Peyer's patch (tissue), 4 donors: ENCODE results near the gene ACSL1. TPM values are rescaled to one million over a fixed set of nuclear protein-coding genes. Genes with fewer than 3 reads are reported as not detected.

Source experiments
- DNase-seq, 3 donors: peaks; one replicate each; pipeline ENCODE4 v3.0.0-alpha.2; 2017 to 2019
- H3K27ac ChIP-seq, 4 donors: fragments of 200-600 bp; sonication (generic); one replicate each; pipeline ENCODE4 v1.5.1; 2016 to 2019
- H3K27me3 ChIP-seq, 2 donors: fragments of 200-600 bp; sonication (generic); one replicate each; pipeline ENCODE4 v1.5.1; 2019
- H3K36me3 ChIP-seq, 3 donors: fragments of 200-600 bp; sonication (generic); one replicate each; pipeline ENCODE4 v1.5.1; 2016 to 2019
- H3K4me1 ChIP-seq, 4 donors: fragments of 200-600 bp; sonication (generic); one replicate each; pipeline ENCODE4 v1.5.1; 2016 to 2019
- H3K4me3 ChIP-seq, 4 donors: fragments of 200-600 bp; sonication (generic); 1 replicate in 3 of 4; 2 replicates in 1 of 4; pipeline ENCODE4 v1.5.1; 2016 to 2019; ENCODE audit warnings: mild to moderate bottlenecking in 1 of 4
- H3K9me3 ChIP-seq, 4 donors: fragments of 200-600 bp; sonication (generic); one replicate each; pipeline ENCODE4 v1.5.1; 2016 to 2019; ENCODE audit warnings: mild to moderate bottlenecking in 1 of 4
- POLR2A ChIP-seq, 2 donors: fragments of 450-650 bp; IDR thresholded peaks; one replicate each; pipeline ENCODE4 v1.5.1; 2017; ENCODE audit warnings: antibody characterized with exemption in 2 of 2, mild to moderate bottlenecking in 2 of 2, moderate library complexity in 2 of 2
- total RNA-seq, 4 donors: library from RNA; depleted of rRNA; stranded (reverse); fragments of >200 nt; gene quantifications; one replicate each; pipeline ENCODE4 v1.1.0, GENCODE V29; 2016
- TF ChIP-seq, protein P1 (sequence below), 6 experiments: fragments of 450-650 bp in 4 of 6; fragments of 200-600 bp in 2 of 6; sonication (generic) in 1 of 6; IDR thresholded peaks; one replicate each; pipeline ENCODE4 v1.5.1; 2017 to 2019; ENCODE audit warnings: antibody characterized with exemption in 6 of 6, mild to moderate bottlenecking in 3 of 6, moderate library complexity in 1 of 6

Gene ACSL1
- total RNA-seq, 4 donors from 2014 or later, result 14.9 to 23.1 (median 18.1) TPM

DNA sequence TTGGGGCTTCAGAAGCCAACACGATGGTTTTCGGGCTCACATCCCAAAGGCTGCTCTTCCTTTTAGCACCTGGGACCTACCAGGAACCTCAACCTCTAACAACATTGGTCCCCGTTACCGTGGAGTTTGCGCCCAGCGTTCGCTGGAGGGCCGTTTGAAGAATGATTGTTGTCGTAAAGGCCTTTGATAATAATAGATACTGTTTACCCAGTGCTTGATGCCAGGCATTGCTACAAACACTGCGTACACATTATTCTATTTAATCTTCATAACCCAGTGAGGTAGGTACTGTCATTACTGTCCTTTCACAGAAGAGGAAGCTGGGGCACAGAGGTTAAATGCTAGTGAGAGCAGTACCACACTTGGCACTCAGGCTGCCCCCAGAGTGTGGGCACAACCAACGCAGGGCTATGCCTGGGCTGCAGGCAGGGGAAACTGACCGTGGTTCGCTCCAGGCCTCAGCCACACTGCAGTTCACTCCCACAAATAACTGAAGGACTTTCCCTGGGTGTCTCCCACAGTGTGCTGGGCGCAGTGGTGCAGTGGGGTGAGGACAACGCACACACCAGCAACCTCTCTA lies 1.0 kb upstream of the ACSL1 start:
- TF ChIP-seq POLR2A (IDR thresholded peaks at IDR 0.05), result no peak
- TF ChIP-seq, protein P1, sequence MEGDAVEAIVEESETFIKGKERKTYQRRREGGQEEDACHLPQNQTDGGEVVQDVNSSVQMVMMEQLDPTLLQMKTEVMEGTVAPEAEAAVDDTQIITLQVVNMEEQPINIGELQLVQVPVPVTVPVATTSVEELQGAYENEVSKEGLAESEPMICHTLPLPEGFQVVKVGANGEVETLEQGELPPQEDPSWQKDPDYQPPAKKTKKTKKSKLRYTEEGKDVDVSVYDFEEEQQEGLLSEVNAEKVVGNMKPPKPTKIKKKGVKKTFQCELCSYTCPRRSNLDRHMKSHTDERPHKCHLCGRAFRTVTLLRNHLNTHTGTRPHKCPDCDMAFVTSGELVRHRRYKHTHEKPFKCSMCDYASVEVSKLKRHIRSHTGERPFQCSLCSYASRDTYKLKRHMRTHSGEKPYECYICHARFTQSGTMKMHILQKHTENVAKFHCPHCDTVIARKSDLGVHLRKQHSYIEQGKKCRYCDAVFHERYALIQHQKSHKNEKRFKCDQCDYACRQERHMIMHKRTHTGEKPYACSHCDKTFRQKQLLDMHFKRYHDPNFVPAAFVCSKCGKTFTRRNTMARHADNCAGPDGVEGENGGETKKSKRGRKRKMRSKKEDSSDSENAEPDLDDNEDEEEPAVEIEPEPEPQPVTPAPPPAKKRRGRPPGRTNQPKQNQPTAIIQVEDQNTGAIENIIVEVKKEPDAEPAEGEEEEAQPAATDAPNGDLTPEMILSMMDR (IDR thresholded peaks at IDR 0.05), result no peak
- peak overlapping the region in 3 of 4 donors; percentile 62 to 90 (median 73) for H3K27ac ChIP-seq
- no peaks in the 10 kb centered on the region for H3K27me3 ChIP-seq
- peak overlapping the region; percentile 49 to 93 (median 84) for H3K4me3 ChIP-seq
- no peaks in the 10 kb centered on the region for H3K9me3 ChIP-seq
- no peaks in the 10 kb centered on the region for H3K36me3 ChIP-seq
- H3K4me1 ChIP-seq, result peaks cover 0 to 16% (median 0%) of the 10 kb centered on the region in 4 donors
- DNase-seq, result no peak

DNA sequence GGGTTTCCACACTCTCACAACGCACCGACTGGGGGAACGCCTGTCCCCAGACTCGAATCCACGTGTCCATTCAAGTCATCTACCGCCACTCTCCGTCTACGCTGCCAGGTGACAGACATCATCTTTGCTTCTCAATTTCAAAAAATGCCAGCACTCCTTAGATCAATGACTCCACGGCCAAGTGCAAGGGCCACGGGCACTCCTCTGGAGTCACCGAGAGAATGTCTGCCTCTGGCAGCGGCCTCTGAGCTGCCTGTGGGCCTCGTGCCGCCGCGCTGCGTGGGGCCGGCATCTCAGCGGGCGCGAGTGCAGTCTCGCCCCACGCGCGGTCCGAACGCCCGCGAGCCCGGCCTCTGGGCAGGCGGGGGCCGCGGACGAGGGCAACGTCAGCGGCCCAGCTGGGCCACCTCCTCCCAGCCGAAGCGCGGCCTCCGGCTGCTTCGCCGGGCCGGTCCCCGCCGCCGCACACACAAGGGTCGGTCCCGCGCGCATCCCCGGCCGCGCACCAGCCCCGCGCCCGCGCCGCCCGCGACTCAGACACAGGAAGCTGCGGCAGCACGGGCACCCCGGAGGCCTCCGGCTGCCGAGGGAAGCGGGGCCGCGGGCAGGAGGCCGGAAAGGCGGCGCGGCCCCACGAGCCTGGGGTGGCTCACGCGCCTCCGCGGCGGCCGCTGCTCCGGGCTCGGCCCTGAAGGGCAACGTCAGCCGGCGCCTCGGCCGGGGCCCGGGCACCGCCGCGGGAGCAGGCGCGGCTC lies 450 bp downstream of the ACSL1 start:
- Histone ChIP-seq H3K4me3 (peak overlapping the region; percentile 49 to 93 (median 84)), H3K36me3 (no peaks in the 10 kb centered on the region), H3K27ac (peak overlapping the region; percentile 57 to 90 (median 79)), H3K4me1 (peaks cover 0 to 16% (median 0%) of the 10 kb centered on the region in 4 donors), H3K9me3 (no peaks in the 10 kb centered on the region), H3K27me3 (no peaks in the 10 kb centered on the region)
- peak in 2 of 3 donors; percentile 33 to 53 for DNase-seq
- TF ChIP-seq, protein P1 (IDR thresholded peaks at IDR 0.05), result no peak
- no peak for TF ChIP-seq POLR2A (IDR thresholded peaks at IDR 0.05)

DNA sequence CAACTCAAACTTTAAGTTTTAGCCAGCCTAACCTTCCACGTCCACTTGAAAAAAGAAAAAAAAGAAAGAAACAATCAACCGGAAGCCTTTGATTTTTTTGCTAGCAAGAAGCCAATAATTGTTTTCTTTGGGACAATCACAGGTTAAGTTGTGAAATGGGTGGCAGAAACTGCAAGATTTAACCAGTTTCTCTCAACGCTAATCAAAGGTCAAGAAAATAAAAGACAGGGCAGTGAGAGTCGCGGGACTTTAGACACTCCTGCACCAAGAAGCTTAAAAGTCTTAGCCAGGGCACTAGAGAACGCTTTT lies 1.0 kb downstream of the ACSL1 start:
- Histone ChIP-seq H3K36me3 (no peaks in the 10 kb centered on the region), H3K4me1 (peaks cover 0 to 16% (median 0%) of the 10 kb centered on the region in 4 donors), H3K9me3 (no peaks in the 10 kb centered on the region), H3K4me3 (peak overlapping the region; percentile 49 to 93 (median 84)), H3K27ac (peak overlapping the region in 1 of 4 donors; percentile 90), H3K27me3 (no peaks in the 10 kb centered on the region)
- no peak for TF ChIP-seq POLR2A (IDR thresholded peaks at IDR 0.05)
- TF ChIP-seq, protein P1 (IDR thresholded peaks at IDR 0.05), result no peak
- no peak for DNase-seq

DNA sequence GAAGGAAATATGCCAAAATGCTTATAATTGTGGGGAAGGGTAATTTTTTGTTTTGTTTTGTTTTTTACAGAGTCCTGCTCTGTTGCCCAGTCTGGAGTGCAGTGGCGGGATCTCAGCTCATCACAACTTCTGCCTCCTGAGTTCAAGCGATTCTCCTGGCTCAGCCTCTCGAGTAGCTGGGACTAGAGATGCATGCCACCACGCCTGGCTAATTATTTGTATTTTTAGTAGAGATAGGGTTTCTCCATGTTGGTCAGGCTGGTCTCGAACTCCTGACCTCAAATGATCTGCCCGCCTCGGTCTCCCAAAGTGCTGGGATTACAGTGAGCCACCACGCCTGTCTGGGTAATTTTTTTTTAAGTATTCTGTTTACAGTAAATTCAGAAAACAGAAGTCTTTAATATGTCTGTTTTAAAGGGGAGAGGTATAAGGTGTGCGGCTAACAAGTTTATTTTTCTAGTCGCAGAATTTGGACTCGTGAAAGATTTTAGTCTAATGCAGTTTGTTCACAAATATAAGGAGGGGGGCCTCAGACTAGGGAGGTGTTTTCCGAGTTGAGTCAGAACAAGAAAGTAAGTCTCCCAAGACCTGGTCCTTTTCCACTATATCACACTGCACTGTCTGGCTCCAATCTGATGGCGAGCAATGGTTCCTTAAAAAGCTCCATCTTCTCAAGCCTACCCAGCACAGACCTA lies 1.5 kb downstream of the ACSL1 start:
- no peaks in the 10 kb centered on the region for H3K9me3 ChIP-seq
- H3K27me3 ChIP-seq, result no peaks in the 10 kb centered on the region
- TF ChIP-seq, protein P1 (IDR thresholded peaks at IDR 0.05), result no peak
- TF ChIP-seq POLR2A (IDR thresholded peaks at IDR 0.05), result no peak
- no peaks in the 10 kb centered on the region for H3K36me3 ChIP-seq
- DNase-seq, result no peak
- peak overlapping the region in 1 of 4 donors; percentile 90 for H3K27ac ChIP-seq
- peak overlapping the region in 2 of 4 donors; percentile 81 to 88 for H3K4me3 ChIP-seq
- peaks cover 0 to 16% (median 0%) of the 10 kb centered on the region in 4 donors for H3K4me1 ChIP-seq

DNA sequence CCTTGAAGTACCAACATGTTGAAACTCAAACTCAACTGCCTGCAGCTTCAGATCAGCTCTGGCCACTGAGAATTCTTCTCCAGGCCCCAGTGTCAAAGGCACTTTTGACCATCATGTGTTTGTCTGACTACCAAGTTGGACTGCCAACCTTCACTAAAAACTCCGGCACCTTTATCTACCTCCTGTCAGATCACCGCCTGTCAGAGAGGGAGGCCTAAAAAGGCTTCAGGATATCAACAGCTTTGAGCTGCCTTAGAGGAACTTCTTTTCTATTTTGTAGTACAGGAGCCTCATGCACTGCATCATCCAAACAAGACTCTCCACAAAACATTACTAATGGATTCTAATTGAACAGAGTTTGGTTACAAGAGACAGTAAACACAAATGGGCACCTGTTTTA lies 2.8 kb downstream of the ACSL1 start:
- Histone ChIP-seq H3K36me3 (no peaks in the 10 kb centered on the region), H3K4me3 (no peak overlapping the region), H3K27ac (no peak overlapping the region), H3K4me1 (peaks cover 0 to 16% (median 3%) of the 10 kb centered on the region in 4 donors), H3K9me3 (no peaks in the 10 kb centered on the region), H3K27me3 (no peaks in the 10 kb centered on the region)
- no peak for TF ChIP-seq POLR2A (IDR thresholded peaks at IDR 0.05)
- TF ChIP-seq, protein P1 (IDR thresholded peaks at IDR 0.05), result no peak
- DNase-seq, result no peak
